K562 (cell line): ENCODE data around the gene ZNF467. TPM values are rescaled to one million over a fixed set of nuclear protein-coding genes. Genes with fewer than 3 reads are reported as not detected.

Experiments used
- ARID1B ChIP-seq: fragments of 450-650 bp; IDR thresholded peaks from 2 replicates; pipeline ENCODE4 v1.6.1; 2016; ENCODE audit warnings: antibody characterized with exemption, mild to moderate bottlenecking, inconsistent platforms
- ATF1 ChIP-seq, 2 experiments: fragments of 450-650 bp in 1 of 2; IDR thresholded peaks; 2 replicates each; pipeline ENCODE4 v1.6.1; 2016; ENCODE audit warnings: missing compliant biosample characterization in 1 of 2, missing genetic modification characterization in 1 of 2
- MTA2 ChIP-seq: fragments of 450-650 bp; IDR thresholded peaks from 2 replicates; pipeline ENCODE4 v1.6.1; 2016; ENCODE audit warnings: low read depth
- SMARCA4 ChIP-seq: fragments of 450-650 bp; IDR thresholded peaks from 2 replicates; pipeline ENCODE4 v1.6.1; 2016
- SMARCB1 ChIP-seq: IDR thresholded peaks from 2 replicates; pipeline ENCODE4 v1.6.1; 2011; ENCODE audit warnings: improper control_type of control experiment, low read depth; ENCODE audit not compliant: insufficient read length
- SMARCE1 ChIP-seq: fragments of 450-650 bp; IDR thresholded peaks from 2 replicates; pipeline ENCODE4 v1.7.1; 2016; ENCODE audit warnings: mild to moderate bottlenecking
- THRB ChIP-seq: fragments of 450-650 bp; formaldehyde crosslinking; conservative IDR thresholded peaks from 2 replicates; pipeline ENCODE4 v1.4.0; 2022; ENCODE audit warnings: mild to moderate bottlenecking, missing genetic modification characterization
- VEZF1 ChIP-seq: fragments of 200-800 bp; sonication (Bioruptor generic); IDR thresholded peaks from 2 replicates; pipeline ENCODE4 v1.6.1; 2017; ENCODE audit warnings: missing genetic modification characterization, missing compliant biosample characterization
- ZBTB9 ChIP-seq: fragments of 450-650 bp; formaldehyde crosslinking; IDR thresholded peaks from 2 replicates; pipeline ENCODE4 v1.4.0; 2020; ENCODE audit warnings: mild to moderate bottlenecking, moderate library complexity
- ZC3H11A ChIP-seq: IDR thresholded peaks from 2 replicates; pipeline ENCODE4 v1.6.1; 2012; ENCODE audit warnings: low read depth, low read length, improper control_type of control experiment
- ZSCAN29 ChIP-seq: fragments of 450-650 bp; IDR thresholded peaks from 2 replicates; pipeline ENCODE4 v1.6.1; 2017
- polyA plus RNA-seq, 8 experiments: library from polyadenylated mRNA; depleted of rRNA in 4 of 8; stranded (reverse) in 5 of 8; unstranded in 3 of 8; fragments of >200 nt; fragmentation: Nextera tagmentation in 2 of 8; fragmentation: Illumina TruSeq in 1 of 8; extraction: Ambion mirVana in 2 of 8; extraction: Trizol in 1 of 8; gene quantifications; 2 replicates each; pipeline versions ENCODE4 v1.2.1 to v1.2.3, GENCODE V29; 2011 to 2014; ENCODE audit warnings: inconsistent platforms in 1 of 8, missing spikeins in 1 of 8
- total RNA-seq, 7 experiments: library from RNA; depleted of rRNA in 6 of 7; stranded (reverse); fragments of >200 nt in 6 of 7; fragmentation: Illumina TruSeq in 2 of 7; extraction: Trizol in 2 of 7; gene quantifications; 2 replicates each; pipeline versions ENCODE4 v1.2.1 to v1.2.3, GENCODE V29; 2011 to 2021; ENCODE audit warnings: low replicate concordance in 1 of 7

The ZNF467 gene
- total and polyA plus RNA-seq, 9 of the 15 experiments (the other 6 are each of a cell fraction or from before 2014, with no cell fraction given) = 0.32 to 14.2 (median 1.7) TPM

- peak; percentile 66 for TF ChIP-seq VEZF1 (CRISPR knock-in tag)
- peak; percentile 90 for TF ChIP-seq SMARCB1
- peak; percentile 64; the same call in 1 of the 2 replicates for TF ChIP-seq ARID1B
- TF ChIP-seq MTA2 = 0 out of 2 replicates have a peak, but pooled peaks have one; percentile 7
- no peak for TF ChIP-seq ATF1 (CRISPR knock-in tag; IDR thresholded peaks at IDR 0.05)
- TF ChIP-seq ATF1 (tag; IDR thresholded peaks at IDR 0.05) = 0 out of 2 replicates have a peak, but pooled peaks have one; percentile 12
- no peak for TF ChIP-seq ZC3H11A
- TF ChIP-seq THRB (CRISPR knock-in tag) = no peak
- TF ChIP-seq ZBTB9 (CRISPR knock-in tag) = no peak
- TF ChIP-seq ZSCAN29 = peak; percentile 44; the same call in 1 of the 2 replicates
- TF ChIP-seq SMARCA4 = peak; percentile 56
- 0 out of 2 replicates have a peak, but pooled peaks have one; percentile 12 for TF ChIP-seq SMARCE1
- TF ChIP-seq, all 486 proteins: peak for 22
Measured at GRCh38 chr7:149761307-149761706, 12.1 kb downstream of the ZNF467 start (continued).
